Osteoblast (primary cell): ENCODE measurements around the gene ATP9A. TPM values are rescaled to one million over a fixed set of nuclear protein-coding genes. Genes with fewer than 3 reads are reported as not detected.

ENCODE experiments used
- DNase-seq: peaks from one replicate; pipeline ENCODE4 v3.0.0; 2011; ENCODE audit warnings: low spot score, mixed read lengths; ENCODE audit not compliant: insufficient read length; ENCODE audit errors: missing footprints
- H2AFZ ChIP-seq: 2 replicates; pipeline ENCODE4 v1.6.0; 2011; ENCODE audit warnings: mild to moderate bottlenecking, low read length
- H3K27ac ChIP-seq: 2 replicates; pipeline ENCODE4 v1.5.1; 2011; ENCODE audit warnings: mild to moderate bottlenecking, low read depth, low read length, moderate library complexity
- H3K27me3 ChIP-seq: 2 replicates; pipeline ENCODE4 v1.6.0; 2012; ENCODE audit warnings: mild to moderate bottlenecking, control low read depth, inconsistent platforms, low read length, moderate library complexity; ENCODE audit not compliant: insufficient read depth
- H3K36me3 ChIP-seq: 2 replicates; pipeline ENCODE4 v1.5.1; 2011; ENCODE audit warnings: mild to moderate bottlenecking, low read length, control low read depth, moderate library complexity; ENCODE audit not compliant: insufficient read depth
- H3K4me1 ChIP-seq: 2 replicates; pipeline ENCODE4 v1.5.1; 2011; ENCODE audit warnings: mild to moderate bottlenecking, low read length, control low read depth, moderate library complexity; ENCODE audit not compliant: insufficient read depth
- H3K4me2 ChIP-seq: 2 replicates; pipeline ENCODE4 v1.6.0; 2011; ENCODE audit warnings: mild to moderate bottlenecking, low read length; ENCODE audit not compliant: insufficient read depth
- H3K4me3 ChIP-seq: fragments of 200-600 bp; sonication (generic); 3 replicates; pipeline ENCODE4 v1.5.1; 2012; ENCODE audit warnings: mild to moderate bottlenecking, low read length, inconsistent platforms; ENCODE audit not compliant: insufficient read depth
- H3K79me2 ChIP-seq: 2 replicates; pipeline ENCODE4 v1.6.0; 2012; ENCODE audit warnings: mild to moderate bottlenecking, low read length, control low read depth, inconsistent platforms; ENCODE audit not compliant: insufficient read depth
- H3K9me3 ChIP-seq: 2 replicates; pipeline ENCODE4 v1.5.1; 2011; ENCODE audit warnings: low read depth, low read length, control low read depth
- H4K20me1 ChIP-seq: 2 replicates; pipeline ENCODE4 v1.6.0; 2012; ENCODE audit warnings: mild to moderate bottlenecking, low read length, control low read depth; ENCODE audit not compliant: insufficient read depth
- total RNA-seq: library from RNA; depleted of rRNA; stranded (reverse); fragments of >200 nt; gene quantifications from 2 replicates; pipeline ENCODE4 v1.2.3, GENCODE V29; 2012
- TF ChIP-seq, protein P1 (sequence below): IDR thresholded peaks from 2 replicates; pipeline ENCODE4 v1.5.1; 2011; ENCODE audit warnings: mild to moderate bottlenecking, low read depth, low read length, moderate library complexity; ENCODE audit errors: extremely low read depth

The ATP9A gene
- total RNA-seq, 1 donor = 48.9 TPM

DNA sequence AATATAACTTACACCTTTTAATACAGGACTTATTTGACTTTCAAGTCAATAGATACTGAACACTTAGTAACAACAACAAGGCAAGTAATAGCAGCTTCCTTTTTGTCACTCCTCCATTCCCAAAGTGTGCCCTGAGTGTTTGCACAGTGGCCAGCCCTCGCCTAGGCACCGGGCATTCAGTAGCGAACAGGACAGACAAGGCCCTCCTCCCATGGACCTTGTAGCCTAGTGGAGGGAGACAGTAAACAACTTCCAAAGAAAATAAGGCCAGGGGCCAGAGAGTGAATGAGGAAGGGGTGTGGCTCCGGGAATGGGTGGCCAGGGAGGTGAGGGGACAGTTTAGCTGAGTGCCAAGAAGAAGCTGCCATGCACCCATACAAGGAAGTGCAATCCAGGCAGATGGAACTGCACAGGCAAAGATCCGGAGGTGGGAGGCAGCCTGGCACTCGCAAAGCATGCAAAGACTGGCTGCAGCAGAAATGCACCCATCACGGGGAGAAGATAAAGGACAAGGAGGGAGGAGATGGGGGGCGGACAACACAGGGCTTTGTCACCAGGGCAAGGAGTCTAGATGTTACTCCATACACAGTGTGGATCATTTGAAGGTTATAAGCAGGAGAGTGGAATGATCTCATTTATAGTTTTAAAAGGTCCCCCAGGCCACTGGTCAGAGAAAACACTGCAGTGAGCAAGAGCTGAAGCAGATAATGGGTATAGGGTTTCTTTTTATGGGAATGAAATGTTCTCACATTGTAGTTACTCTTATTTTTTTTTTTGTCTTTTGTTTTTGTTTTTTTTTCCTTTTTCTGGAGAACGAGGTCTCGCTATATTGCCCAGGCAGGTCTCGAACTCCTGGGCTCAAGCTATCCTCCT is 32.2 kb downstream of the ATP9A start:
- H3K27me3 ChIP-seq = no peaks in the 10 kb centered on the region
- DNase-seq = no peak
- no peaks in the 10 kb centered on the region for H3K36me3 ChIP-seq
- TF ChIP-seq, protein P1, sequence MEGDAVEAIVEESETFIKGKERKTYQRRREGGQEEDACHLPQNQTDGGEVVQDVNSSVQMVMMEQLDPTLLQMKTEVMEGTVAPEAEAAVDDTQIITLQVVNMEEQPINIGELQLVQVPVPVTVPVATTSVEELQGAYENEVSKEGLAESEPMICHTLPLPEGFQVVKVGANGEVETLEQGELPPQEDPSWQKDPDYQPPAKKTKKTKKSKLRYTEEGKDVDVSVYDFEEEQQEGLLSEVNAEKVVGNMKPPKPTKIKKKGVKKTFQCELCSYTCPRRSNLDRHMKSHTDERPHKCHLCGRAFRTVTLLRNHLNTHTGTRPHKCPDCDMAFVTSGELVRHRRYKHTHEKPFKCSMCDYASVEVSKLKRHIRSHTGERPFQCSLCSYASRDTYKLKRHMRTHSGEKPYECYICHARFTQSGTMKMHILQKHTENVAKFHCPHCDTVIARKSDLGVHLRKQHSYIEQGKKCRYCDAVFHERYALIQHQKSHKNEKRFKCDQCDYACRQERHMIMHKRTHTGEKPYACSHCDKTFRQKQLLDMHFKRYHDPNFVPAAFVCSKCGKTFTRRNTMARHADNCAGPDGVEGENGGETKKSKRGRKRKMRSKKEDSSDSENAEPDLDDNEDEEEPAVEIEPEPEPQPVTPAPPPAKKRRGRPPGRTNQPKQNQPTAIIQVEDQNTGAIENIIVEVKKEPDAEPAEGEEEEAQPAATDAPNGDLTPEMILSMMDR = no peak
- H2AFZ ChIP-seq = no peak overlapping the region
- H3K27ac ChIP-seq = no peak overlapping the region
- no peak overlapping the region for H3K4me2 ChIP-seq
- peaks cover 7% of the 10 kb centered on the region for H4K20me1 ChIP-seq
- H3K79me2 ChIP-seq = peaks cover 6% of the 10 kb centered on the region
- H3K4me3 ChIP-seq = no peak overlapping the region
- H3K9me3 ChIP-seq = no peaks in the 10 kb centered on the region
- H3K4me1 ChIP-seq = peaks cover 13% of the 10 kb centered on the region

DNA sequence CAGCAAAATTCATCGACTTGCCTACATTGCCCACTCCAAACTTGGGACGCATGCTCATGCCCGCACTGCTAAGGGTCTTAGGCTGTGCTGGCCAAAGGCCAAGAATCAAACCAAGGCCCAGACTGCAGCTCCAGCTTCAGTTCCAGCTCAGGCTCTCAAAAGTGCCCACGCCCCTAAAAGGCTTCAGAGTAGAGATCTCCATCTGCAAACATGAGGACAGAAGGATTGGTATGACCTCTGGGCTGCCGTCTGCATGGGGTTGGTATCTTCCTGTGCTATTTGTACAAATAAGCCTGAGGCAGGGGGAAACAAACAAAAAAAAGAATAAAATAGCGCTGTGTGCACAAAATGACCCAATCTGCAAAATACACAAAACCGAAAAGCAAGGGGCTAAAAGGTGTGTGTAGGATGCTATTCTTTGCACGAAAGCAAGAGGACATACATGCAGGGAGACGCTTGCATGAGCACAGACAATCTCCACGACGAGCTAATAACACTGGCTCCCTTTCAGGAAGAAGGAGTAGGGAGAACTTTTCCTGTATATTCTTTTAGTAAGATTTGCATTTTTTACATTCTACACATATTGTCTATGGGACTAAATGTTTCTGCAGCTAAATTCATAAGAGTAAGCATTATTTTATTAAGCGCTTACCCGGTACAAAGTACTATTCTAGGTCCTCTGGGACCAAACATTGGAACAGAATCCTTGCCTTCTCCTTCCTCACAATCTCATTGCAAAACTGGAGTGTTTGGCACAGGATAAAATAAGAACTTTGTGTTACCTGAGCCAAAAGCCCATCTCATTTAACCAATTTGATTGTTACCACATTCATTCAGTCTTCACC is 33.1 kb downstream of the ATP9A start:
- Histone ChIP-seq H3K4me2 (no peak overlapping the region), H3K36me3 (no peaks in the 10 kb centered on the region), H3K4me1 (peaks cover 13% of the 10 kb centered on the region), H3K4me3 (no peak overlapping the region), H4K20me1 (peaks cover 7% of the 10 kb centered on the region), H3K27me3 (no peaks in the 10 kb centered on the region), H3K9me3 (no peaks in the 10 kb centered on the region), H2AFZ (no peak overlapping the region), H3K27ac (no peak overlapping the region), H3K79me2 (peaks cover 7% of the 10 kb centered on the region)
- no peak for DNase-seq
- TF ChIP-seq, protein P1 = no peak

DNA sequence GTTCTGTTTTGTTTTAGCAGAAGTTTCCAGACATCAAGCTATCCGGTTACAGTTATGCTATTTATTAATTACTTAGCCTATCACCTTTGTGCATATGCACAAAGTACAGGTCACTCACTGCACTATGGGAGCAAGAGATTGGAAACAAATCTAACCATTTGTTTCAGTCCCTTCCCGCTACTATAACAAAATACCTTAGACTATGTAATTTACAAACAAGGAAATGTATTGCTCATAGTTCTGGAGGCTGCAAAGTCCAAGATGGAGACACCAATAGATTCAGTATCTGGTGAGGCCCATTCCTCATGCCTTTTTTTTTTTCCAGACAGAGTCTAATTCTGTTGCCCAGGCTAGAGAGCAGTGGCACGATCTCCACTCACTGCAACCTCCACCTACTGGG is 35.1 kb downstream of the ATP9A start:
- TF ChIP-seq, protein P1 = no peak
- Histone ChIP-seq H4K20me1 (peaks cover 7% of the 10 kb centered on the region), H3K79me2 (peaks cover 10% of the 10 kb centered on the region), H3K36me3 (no peaks in the 10 kb centered on the region), H3K4me2 (no peak overlapping the region), H3K4me3 (no peak overlapping the region), H3K27ac (no peak overlapping the region), H3K27me3 (no peaks in the 10 kb centered on the region), H3K9me3 (no peaks in the 10 kb centered on the region), H2AFZ (no peak overlapping the region), H3K4me1 (peaks cover 13% of the 10 kb centered on the region)
- DNase-seq = no peak
